Panc1 (cell line): ENCODE results near the gene BTG1.

Experiments
- POLR2AphosphoS5 ChIP-seq: IDR thresholded peaks from 2 replicates; pipeline ENCODE4 v1.6.1; 2012; ENCODE audit warnings: mild to moderate bottlenecking, low read depth, low read length, moderate library complexity
- SIN3A ChIP-seq: IDR thresholded peaks from 2 replicates; pipeline ENCODE4 v1.6.1; 2012; ENCODE audit warnings: low read depth, mild to moderate bottlenecking, low read length, moderate library complexity, borderline replicate concordance; ENCODE audit not compliant: insufficient read depth
- TCF7L2 ChIP-seq: IDR thresholded peaks from 2 replicates; pipeline ENCODE4 v1.6.1; 2011; ENCODE audit warnings: mild to moderate bottlenecking, low read depth, low read length, inconsistent platforms
- TF ChIP-seq, protein P1 (sequence below): fragments of 450-650 bp; IDR thresholded peaks from 2 replicates; pipeline ENCODE4 v1.5.1; 2017; ENCODE audit warnings: mild to moderate bottlenecking
- TF ChIP-seq, protein P2 (sequence below), 2 experiments: IDR thresholded peaks; 2 replicates each; pipeline ENCODE4 v1.6.1; 2011 to 2012; ENCODE audit warnings: low read depth in 2 of 2, control low read depth in 1 of 2, low read length in 1 of 2, mild to moderate bottlenecking in 1 of 2, moderate library complexity in 1 of 2; ENCODE audit not compliant: insufficient read depth in 1 of 2

DNA sequence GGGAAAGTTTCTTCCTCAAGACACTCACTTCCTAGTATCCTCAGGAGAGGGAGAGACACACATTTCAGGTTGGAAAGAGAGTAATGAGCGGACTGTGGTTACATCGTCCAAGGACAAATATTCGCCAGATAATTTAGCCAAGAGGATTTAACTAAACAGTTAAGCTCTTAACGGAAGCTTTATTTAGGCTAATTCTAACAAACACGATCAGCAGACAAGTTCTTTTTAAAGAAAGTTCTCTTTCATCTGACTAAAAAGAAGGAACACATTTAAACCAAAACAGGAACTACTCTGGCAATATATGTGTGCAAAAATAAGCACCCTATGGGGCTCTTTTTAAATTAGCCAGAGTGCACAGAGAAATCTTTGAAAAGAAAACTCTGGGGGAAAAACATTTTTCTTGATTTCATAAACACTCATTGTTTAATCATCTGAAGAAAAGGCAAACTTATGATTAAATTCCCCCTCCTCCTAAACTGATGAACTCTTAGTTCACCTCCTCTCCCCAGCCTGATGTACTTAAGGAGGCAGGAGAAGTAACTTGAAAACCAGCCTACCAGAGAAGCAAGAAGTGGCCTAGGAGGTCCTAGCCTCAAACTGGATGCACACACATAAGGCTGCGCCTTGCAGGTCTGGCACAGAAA lies 13.3 kb upstream of the BTG1 start:
- TF ChIP-seq, protein P1, sequence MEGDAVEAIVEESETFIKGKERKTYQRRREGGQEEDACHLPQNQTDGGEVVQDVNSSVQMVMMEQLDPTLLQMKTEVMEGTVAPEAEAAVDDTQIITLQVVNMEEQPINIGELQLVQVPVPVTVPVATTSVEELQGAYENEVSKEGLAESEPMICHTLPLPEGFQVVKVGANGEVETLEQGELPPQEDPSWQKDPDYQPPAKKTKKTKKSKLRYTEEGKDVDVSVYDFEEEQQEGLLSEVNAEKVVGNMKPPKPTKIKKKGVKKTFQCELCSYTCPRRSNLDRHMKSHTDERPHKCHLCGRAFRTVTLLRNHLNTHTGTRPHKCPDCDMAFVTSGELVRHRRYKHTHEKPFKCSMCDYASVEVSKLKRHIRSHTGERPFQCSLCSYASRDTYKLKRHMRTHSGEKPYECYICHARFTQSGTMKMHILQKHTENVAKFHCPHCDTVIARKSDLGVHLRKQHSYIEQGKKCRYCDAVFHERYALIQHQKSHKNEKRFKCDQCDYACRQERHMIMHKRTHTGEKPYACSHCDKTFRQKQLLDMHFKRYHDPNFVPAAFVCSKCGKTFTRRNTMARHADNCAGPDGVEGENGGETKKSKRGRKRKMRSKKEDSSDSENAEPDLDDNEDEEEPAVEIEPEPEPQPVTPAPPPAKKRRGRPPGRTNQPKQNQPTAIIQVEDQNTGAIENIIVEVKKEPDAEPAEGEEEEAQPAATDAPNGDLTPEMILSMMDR: no peak
- TF ChIP-seq SIN3A (no peak), POLR2AphosphoS5 (no peak), TCF7L2 (no peak)
- TF ChIP-seq, protein P2, sequence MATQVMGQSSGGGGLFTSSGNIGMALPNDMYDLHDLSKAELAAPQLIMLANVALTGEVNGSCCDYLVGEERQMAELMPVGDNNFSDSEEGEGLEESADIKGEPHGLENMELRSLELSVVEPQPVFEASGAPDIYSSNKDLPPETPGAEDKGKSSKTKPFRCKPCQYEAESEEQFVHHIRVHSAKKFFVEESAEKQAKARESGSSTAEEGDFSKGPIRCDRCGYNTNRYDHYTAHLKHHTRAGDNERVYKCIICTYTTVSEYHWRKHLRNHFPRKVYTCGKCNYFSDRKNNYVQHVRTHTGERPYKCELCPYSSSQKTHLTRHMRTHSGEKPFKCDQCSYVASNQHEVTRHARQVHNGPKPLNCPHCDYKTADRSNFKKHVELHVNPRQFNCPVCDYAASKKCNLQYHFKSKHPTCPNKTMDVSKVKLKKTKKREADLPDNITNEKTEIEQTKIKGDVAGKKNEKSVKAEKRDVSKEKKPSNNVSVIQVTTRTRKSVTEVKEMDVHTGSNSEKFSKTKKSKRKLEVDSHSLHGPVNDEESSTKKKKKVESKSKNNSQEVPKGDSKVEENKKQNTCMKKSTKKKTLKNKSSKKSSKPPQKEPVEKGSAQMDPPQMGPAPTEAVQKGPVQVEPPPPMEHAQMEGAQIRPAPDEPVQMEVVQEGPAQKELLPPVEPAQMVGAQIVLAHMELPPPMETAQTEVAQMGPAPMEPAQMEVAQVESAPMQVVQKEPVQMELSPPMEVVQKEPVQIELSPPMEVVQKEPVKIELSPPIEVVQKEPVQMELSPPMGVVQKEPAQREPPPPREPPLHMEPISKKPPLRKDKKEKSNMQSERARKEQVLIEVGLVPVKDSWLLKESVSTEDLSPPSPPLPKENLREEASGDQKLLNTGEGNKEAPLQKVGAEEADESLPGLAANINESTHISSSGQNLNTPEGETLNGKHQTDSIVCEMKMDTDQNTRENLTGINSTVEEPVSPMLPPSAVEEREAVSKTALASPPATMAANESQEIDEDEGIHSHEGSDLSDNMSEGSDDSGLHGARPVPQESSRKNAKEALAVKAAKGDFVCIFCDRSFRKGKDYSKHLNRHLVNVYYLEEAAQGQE (IDR thresholded peaks at IDR 0.05; ENCODE audit: insufficient read depth in 1 of 2, low read depth in 2 of 2, low read length in 1 of 2): no peak
